GM12891 (cell line): ENCODE measurements around the gene NUAK1.

ENCODE experiments used
- DNase-seq: peaks from one replicate; pipeline ENCODE4 v3.0.0; 2011; ENCODE audit warnings: low spot score; ENCODE audit not compliant: insufficient read length
- FAIRE-seq: peaks from 2 replicates; lab custom pipeline; 2011; peaks lifted over from hg19 to GRCh38; lab: Jason Lieb, UNC
- PAX5 ChIP-seq: IDR thresholded peaks from 2 replicates; pipeline ENCODE4 v1.6.1; 2011; ENCODE audit warnings: low read length, moderate library complexity, mild to moderate bottlenecking; ENCODE audit not compliant: insufficient read depth, severe bottlenecking
- POLR2A ChIP-seq: IDR thresholded peaks from 2 replicates; pipeline ENCODE4 v1.6.1; 2011; ENCODE audit warnings: low read depth, low read length, control low read depth
- POLR2AphosphoS5 ChIP-seq: IDR thresholded peaks from 2 replicates; pipeline ENCODE4 v1.6.1; 2011; ENCODE audit warnings: low read depth, low read length, control low read depth
- POU2F2 ChIP-seq: IDR thresholded peaks from 2 replicates; pipeline ENCODE4 v1.6.1; 2011; ENCODE audit warnings: low read depth, mild to moderate bottlenecking, control low read depth, low read length, moderate library complexity
- SPI1 ChIP-seq: IDR thresholded peaks from 2 replicates; pipeline ENCODE4 v1.6.1; 2011; ENCODE audit warnings: low read depth, low read length, control low read depth
- TAF1 ChIP-seq: IDR thresholded peaks from 2 replicates; pipeline ENCODE4 v1.6.1; 2011; ENCODE audit warnings: low read depth, low read length, control low read depth

Gene NUAK1

DNA sequence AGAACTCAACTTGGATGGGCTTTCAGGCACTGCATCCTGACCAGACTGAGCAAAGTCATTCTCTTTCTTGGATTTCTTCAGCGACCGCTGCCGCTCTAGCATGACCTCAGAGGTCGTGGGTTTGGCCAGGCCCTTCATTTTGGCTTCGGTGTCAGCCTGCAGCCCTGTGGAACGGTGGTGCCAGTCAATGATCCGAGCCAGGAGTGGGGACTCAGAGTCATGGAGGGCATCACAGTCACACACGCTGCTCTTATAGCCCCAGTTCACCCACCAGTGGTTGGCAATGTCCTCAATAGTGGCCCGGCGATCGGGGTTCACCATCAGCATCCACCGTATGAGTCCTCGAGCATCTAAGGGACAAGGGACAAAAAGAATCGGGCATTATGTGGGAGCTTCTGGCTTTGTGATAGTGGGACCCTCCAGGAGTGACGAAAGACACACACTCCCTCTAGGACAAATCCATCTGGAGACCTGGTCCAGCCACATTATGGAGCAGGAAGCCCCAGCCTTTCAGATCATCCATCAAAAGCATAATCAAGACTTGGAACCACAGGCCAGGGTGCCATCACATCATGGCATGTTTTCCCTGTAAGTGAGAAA lies 71.0 kb downstream of the NUAK1 start:
- no peak for FAIRE-seq
- no peak for TF ChIP-seq POU2F2
- no peak for TF ChIP-seq SPI1
- TF ChIP-seq POLR2AphosphoS5: no peak
- no peak for TF ChIP-seq TAF1
- no peak for TF ChIP-seq PAX5
- no peak for TF ChIP-seq POLR2A
- no peak for DNase-seq

DNA sequence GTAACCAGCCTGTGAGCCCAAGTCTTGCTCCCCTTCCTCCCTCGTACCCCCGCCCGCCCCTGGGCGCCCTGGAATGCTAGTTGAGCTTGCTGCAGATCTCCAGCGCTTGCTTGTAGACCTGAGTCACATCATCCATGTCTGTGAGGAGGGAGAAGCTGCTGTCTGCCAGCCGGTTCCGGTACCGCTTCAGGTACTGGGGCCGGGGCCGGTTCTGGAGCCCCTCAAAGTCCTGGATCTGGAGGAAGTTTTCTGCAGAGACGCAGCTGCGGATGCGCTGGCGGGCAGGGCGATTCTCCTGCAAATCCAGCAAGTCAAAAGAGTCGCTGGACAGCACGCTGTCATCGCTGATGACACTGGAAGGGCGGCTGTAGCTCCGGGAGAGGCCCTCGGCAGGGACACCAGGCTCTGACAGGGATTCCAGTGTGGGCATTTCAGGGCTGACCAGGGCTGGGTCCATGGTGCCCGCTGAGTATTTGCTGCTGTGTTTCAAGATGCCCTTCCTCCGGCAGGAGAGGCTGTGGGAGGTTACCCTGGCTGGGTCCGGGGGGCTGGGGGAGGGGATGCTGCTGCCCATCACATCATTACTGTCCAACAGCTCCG lies 71.9 kb downstream of the NUAK1 start:
- no peak for TF ChIP-seq SPI1
- TF ChIP-seq POLR2A: no peak
- no peak for TF ChIP-seq POU2F2
- no peak for TF ChIP-seq POLR2AphosphoS5
- no peak for TF ChIP-seq PAX5
- TF ChIP-seq TAF1: no peak
- FAIRE-seq (no peak), DNase-seq (no peak)

DNA sequence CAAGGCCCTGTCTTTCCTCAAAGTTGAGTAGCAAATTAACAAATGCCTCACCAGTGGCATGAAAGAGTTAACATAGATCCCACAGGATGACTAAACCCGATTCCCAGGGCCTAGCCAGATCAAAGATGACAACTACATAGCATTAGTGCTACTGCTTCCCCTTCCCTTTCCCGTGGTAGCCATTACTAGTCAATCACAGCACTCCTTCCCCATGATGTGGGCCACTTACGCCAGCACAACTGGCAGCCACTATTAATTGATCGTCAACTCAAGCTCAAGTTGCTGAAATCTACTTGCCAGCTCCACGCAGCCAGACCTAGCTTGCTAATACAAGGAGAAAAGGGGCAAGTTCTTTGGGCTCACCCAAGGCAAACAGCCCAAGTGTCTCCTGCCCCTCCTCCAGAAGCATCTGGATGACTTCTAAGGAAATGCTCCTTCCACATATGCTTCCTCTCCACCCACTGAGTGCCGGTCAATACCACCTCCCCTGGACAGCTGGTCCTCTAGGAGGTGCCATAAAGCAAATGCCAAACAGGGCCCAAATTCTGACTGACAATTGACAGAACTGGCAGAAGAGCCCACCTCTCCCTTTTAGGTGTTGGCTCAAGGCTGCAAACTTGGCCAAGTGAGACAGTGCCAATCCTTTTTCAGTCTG lies 72.6 kb downstream of the NUAK1 start:
- no peak for TF ChIP-seq POLR2A
- no peak for TF ChIP-seq POLR2AphosphoS5
- TF ChIP-seq POU2F2: no peak
- TF ChIP-seq PAX5: no peak
- no peak for TF ChIP-seq TAF1
- TF ChIP-seq SPI1: no peak
- DNase-seq: no peak
- FAIRE-seq: no peak

DNA sequence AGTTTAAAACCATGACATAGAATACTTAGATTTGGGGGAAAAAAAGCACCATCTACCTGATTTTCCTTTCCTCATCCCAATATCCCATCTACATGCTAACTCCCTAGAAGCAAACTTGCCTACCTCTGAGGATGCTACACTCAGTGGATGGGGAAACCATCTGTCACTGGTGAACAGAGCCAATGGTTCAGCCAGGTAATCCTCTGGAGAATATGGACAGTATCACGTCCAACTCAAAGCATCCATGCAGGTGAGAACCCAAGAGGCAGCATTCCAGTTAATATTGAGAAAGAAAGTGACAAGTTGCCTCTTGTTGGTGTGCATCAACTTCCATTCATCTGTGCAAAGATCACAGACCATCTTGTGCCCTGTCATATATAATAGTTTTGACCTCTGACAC lies 73.2 kb downstream of the NUAK1 start:
- DNase-seq: no peak
- TF ChIP-seq PAX5 (no peak), TAF1 (no peak)
- FAIRE-seq: no peak

DNA sequence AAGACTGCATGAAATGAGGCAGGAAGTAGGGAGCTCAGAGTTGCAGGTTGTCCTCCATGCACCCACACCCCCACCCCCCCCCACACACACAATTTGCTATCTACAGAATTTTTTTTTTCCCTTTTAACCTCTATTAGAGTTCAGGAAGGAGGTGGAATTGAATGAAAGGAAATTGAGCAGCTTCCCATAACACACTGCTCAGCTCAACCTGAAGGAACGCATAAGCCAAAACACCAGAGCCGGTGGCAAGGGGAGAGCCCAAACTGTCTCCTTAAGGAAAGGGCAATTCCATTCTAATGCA lies 74.1 kb downstream of the NUAK1 start:
- no peak for FAIRE-seq
- TF ChIP-seq TAF1 (no peak), POLR2AphosphoS5 (no peak), SPI1 (no peak), POLR2A (no peak), PAX5 (no peak), POU2F2 (no peak)
- DNase-seq: no peak

DNA sequence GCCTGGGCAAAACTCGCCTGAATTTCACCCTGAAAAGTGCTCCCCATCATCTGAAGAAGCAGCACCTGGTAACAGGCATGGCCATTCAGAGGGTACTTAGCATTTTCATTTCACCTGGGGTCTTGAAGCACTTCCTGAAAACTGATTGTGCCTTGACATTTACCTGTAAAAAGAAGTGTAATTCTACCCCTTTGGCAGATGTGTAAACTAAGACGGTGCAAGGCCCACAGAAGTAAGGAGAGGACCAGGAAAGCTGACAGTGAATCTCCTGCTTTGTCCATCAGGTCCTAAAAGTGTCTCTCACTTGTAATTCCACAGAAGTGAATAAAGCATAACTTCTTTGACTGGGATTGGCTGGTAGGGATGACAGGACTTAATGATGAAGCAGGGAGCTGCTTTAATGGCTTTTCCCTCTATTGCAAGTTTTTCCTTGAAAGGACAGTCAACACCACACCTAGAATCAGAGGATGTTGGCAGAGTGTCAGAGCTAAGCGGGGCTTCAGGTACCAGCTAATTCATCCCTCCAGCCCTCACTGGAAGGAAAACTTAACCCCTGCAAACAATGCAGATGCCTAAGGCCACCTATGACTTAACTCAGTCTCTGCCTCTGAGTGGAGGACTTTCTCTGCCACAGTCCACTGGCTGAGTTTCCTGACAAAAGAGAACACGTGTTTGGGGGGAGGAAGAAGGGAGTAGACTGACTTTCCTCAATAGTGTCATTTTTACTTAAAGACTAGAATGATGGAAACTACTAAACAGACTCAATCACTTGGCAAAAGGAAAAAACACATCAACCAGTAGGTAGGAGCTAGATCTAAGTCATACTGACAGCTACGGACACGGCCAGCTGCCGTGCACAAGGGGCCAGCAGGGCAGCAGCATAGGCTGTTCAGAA lies 74.7 kb downstream of the NUAK1 start:
- no peak for DNase-seq
- FAIRE-seq: no peak
- TF ChIP-seq TAF1: no peak
- TF ChIP-seq POLR2A: no peak
- no peak for TF ChIP-seq PAX5
- no peak for TF ChIP-seq SPI1
- no peak for TF ChIP-seq POU2F2
- TF ChIP-seq POLR2AphosphoS5: no peak

DNA sequence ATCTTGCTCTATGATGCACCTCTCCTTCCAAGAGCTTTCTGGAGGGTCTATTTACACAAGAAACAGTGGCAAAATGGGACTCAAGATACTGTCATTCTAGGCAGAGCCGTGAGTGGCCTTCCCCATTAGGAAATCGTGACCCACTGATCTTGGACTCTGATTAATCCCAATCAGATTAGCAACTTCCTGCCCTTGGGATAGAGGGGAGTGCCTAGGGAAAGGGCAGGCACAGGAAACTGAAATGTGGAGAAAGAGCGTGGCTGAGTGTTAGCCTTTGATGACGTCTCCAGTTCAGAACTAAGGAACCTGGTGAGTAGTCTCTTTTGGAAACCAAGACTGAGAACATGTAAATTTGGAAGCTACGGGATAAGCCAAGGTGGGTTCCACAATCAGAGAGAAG lies 76.1 kb downstream of the NUAK1 start:
- DNase-seq: no peak
- TF ChIP-seq POLR2AphosphoS5: no peak
- no peak for TF ChIP-seq POLR2A
- TF ChIP-seq SPI1: no peak
- TF ChIP-seq POU2F2: no peak
- no peak for TF ChIP-seq TAF1
- TF ChIP-seq PAX5: no peak
- FAIRE-seq: no peak

DNA sequence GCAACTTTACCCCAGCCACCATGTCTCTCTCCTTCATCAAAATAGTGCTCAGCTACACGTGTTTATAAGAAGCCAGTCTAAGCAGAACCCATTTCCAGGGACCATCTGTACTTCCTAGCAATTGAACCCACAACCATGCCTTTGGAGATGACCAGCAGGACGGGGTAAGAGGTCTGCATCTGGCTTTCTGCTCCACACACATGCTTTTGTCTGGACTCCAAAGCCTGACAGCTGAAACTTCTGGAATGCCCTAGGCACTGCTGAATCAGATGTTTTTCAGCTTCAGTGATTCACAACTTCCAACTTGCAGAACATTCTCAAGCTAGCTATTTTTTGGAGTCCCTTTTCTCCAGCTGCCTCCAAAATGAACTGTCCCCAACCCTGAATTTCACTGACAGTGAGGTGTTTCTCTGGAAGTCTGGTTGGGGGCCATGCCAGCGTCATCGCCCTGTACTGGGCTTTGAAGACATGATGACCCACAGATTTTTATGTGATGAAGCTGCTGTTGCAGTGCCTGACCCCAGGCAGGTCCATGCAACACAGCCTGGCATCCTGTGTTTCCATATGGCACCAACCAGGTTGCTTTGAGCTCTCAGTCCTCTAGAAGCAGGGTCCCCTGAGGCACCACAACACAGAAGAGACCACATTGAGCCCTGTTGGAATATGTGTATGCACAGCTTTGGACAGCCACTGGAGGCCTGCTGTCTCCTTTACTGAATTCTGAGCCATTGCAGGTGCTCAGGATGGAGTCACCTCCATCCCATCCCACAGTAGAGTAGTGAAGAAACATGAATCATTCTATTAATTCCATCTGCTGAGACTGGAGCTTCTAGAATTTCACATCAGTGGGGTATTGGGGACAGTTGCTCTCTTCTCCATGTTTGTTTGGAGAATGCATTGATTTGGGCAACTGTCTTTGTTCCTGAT lies 80.2 kb downstream of the NUAK1 start:
- FAIRE-seq: no peak
- DNase-seq: no peak
- TF ChIP-seq POLR2A (no peak), PAX5 (no peak), POU2F2 (no peak), SPI1 (no peak), TAF1 (no peak), POLR2AphosphoS5 (no peak)

DNA sequence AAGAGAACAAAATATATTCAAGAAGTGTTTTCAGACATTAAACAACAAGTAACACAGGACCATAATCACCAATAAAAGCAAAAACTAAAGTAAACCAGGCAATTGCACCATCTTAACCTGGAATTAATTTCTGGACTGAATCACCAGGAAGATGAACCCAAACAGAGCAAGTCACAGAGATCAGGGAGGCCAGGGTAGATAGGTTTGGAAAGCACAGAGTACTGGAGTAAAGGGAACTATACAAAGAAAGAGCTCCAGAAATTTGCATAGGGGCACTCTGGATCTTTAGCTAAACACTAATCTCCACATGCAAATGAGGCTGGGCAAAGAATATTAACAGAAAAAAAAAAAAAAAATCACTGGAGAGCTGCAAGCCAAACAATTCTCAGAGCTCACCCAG lies 84.7 kb downstream of the NUAK1 start:
- DNase-seq: no peak
- no peak for FAIRE-seq
- no peak for TF ChIP-seq TAF1
- no peak for TF ChIP-seq POU2F2
- no peak for TF ChIP-seq PAX5
- no peak for TF ChIP-seq SPI1
- TF ChIP-seq POLR2AphosphoS5: no peak
- TF ChIP-seq POLR2A: no peak
